C4-2B (cell line): Measurements from ENCODE around the gene TTLL10.

Experiments used
- CTCF ChIP-seq: fragments of 450-650 bp; conservative IDR thresholded peaks from 2 replicates; pipeline ENCODE4 v1.5.1; 2017; ENCODE audit warnings: mild to moderate bottlenecking
- ZFX ChIP-seq: fragments of 450-650 bp; IDR thresholded peaks from 2 replicates; pipeline ENCODE4 v1.6.1; 2017

GRCh38 chr1:1127551-1128451, 45.9 kb upstream of the TTLL10 start:
- TF ChIP-seq CTCF (no peak), ZFX (no peak)
